Measurements from ENCODE around the gene PRELID3B. TPM values are rescaled to one million over a fixed set of nuclear protein-coding genes. Genes with fewer than 3 reads are reported as not detected.

PRELID3B gene
- total RNA-seq, 1 experiment from 2014 or later: 52.6 TPM

- H2AFZ ChIP-seq (ENCODE audit: low read length): no peak overlapping the region
- H2BK5ac ChIP-seq (ENCODE audit: insufficient read length, low read length): no peak overlapping the region
- Mint-ChIP-seq H3K9me3 (peaks cover 3 to 5% of the 10 kb centered on the region in 2 experiments; a peak in 3 of 5 replicates), H3K27me3 (ENCODE audit: low read depth) (peaks cover 6% of the 10 kb centered on the region), H3K27ac (no peak overlapping the region), H3K4me3 (no peak overlapping the region), H3K36me3 (ENCODE audit: insufficient read depth in 1 of 3, low read depth in 3 of 3) (no peaks in the 10 kb centered on the region), H3K4me1 (peaks cover 5 to 13% of the 10 kb centered on the region in 2 experiments)
- no peaks in the 10 kb centered on the region for H3K23me2 ChIP-seq (ENCODE audit: insufficient read length, low read depth, low read length, poor library complexity, severe bottlenecking)
- H4K5ac ChIP-seq (ENCODE audit: insufficient read length, low read depth, low read length): no peak overlapping the region
- no peak overlapping the region for H3K18ac ChIP-seq (ENCODE audit: insufficient read length, low read depth, low read length)
- no peak overlapping the region for H3K56ac ChIP-seq (ENCODE audit: insufficient read length, low read depth, low read length)
- H2BK120ac ChIP-seq (ENCODE audit: low read depth, low read length, poor library complexity, severe bottlenecking): no peak overlapping the region
- no peak overlapping the region for H2BK15ac ChIP-seq (ENCODE audit: low read depth, low read length)
- no peak overlapping the region for H4K91ac ChIP-seq (ENCODE audit: insufficient read length, low read depth, low read length)
- H2BK20ac ChIP-seq (ENCODE audit: low read depth, low read length, poor library complexity, severe bottlenecking): no peak overlapping the region
- H3K4me2 ChIP-seq (ENCODE audit: insufficient read depth, insufficient read length, low read length): no peak overlapping the region
- H3T11ph ChIP-seq (ENCODE audit: low read length): no peak overlapping the region
- WGBS (ENCODE audit: extremely low coverage, insufficient read length, low lambda C conversion rate): no CpG with 5 or more reads among the region's 4 CpGs
- H3K9ac ChIP-seq (ENCODE audit: extremely low read depth, insufficient read length, low read length): no peak overlapping the region
- no peak overlapping the region for H2AK5ac ChIP-seq (ENCODE audit: insufficient read length, low read length)
- H3K27me3 ChIP-seq (ENCODE audit: insufficient read depth, low read length): no peaks in the 10 kb centered on the region
- no peaks in the 10 kb centered on the region for H3K4me1 ChIP-seq (ENCODE audit: insufficient read depth, low read length)
- H2BK12ac ChIP-seq (ENCODE audit: insufficient read length, low read depth, low read length): no peak overlapping the region
- no peak overlapping the region for H3K27ac ChIP-seq (ENCODE audit: insufficient read length, low read depth, low read length)
- no peaks in the 10 kb centered on the region for H3K9me3 ChIP-seq (ENCODE audit: control insufficient read depth, low read depth, low read length)
- no peak overlapping the region for H3K23ac ChIP-seq (ENCODE audit: insufficient read length, low read depth, low read length)
- no peaks in the 10 kb centered on the region for H3K79me1 ChIP-seq (ENCODE audit: insufficient read depth, low read depth, low read length, poor library complexity, severe bottlenecking)
- DNase-seq: no peak
- no peaks in the 10 kb centered on the region for H4K20me1 ChIP-seq (ENCODE audit: control insufficient read depth, insufficient read depth, insufficient read length)
- no peak for TF ChIP-seq CTCF (conservative IDR thresholded peaks at IDR 0.05)
- no peak overlapping the region for H3K4ac ChIP-seq (ENCODE audit: low read depth, low read length)
- no peak overlapping the region; the same call in 1 of the 2 replicates for H3K14ac ChIP-seq (ENCODE audit: insufficient read depth, low read length)
- H4K8ac ChIP-seq (replicated peaks; ENCODE audit: insufficient read length, low read depth, low read length): no peak overlapping the region
- no peaks in the 10 kb centered on the region for H3K79me2 ChIP-seq (ENCODE audit: insufficient read depth, low read length)
Measured at GRCh38 chr20:59068534-59068933, 25.9 kb upstream of the PRELID3B start.
